B cell (primary cell): ENCODE measurements around the gene SRCAP. TPM values are rescaled to one million over a fixed set of nuclear protein-coding genes. Genes with fewer than 3 reads are reported as not detected.
"Not testable (repeated sequence)": the region's sequence is repeated elsewhere in the genome, so short reads cannot be mapped to it uniquely, and the experiment has no call there.

Experiments used
- ATAC-seq: fragments of 200-7000 bp; cut with Tn5 transposase; one replicate; pipeline ENCODE4 v1.10.0; 2021; ENCODE audit warnings: low read depth, mild to moderate bottlenecking, moderate number of reproducible peaks, moderate library complexity
- CTCF ChIA-PET: fragments of 350-600 bp; sonication (Branson Sonifier 250); formaldehyde crosslinking; loops from one replicate; lab custom pipeline; 2021; ENCODE audit warnings: antibody characterized with exemption, inconsistent platforms; lab: Charles Lee
- POLR2A ChIA-PET: fragments of 350-600 bp; sonication (Branson Sonifier 250); formaldehyde crosslinking; loops from one replicate; lab custom pipeline; 2021; ENCODE audit warnings: antibody characterized with exemption; lab: Charles Lee
- DNase-seq: peaks from one replicate; pipeline ENCODE4 v3.0.0; 2013
- H2AFZ ChIP-seq: 2 replicates; pipeline ENCODE4 v1.6.1; 2012; ENCODE audit warnings: mild to moderate bottlenecking, low read depth, low read length; ENCODE audit not compliant: insufficient read depth, poor library complexity, severe bottlenecking
- H3K27ac ChIP-seq, 2 donors: 1 replicate in 1 of 2; 2 replicates in 1 of 2; pipeline ENCODE4 v1.5.1; 2012 to 2013; ENCODE audit warnings: low read length in 2 of 2, mild to moderate bottlenecking in 2 of 2, moderate library complexity in 1 of 2
- H3K27me3 ChIP-seq, 4 experiments: fragments of 200-600 bp in 1 of 4; sonication (generic) in 1 of 4; replicated peaks in 1 of 4; 1 replicate in 2 of 4; 2 replicates in 2 of 4; pipeline versions ENCODE4 v1.6.1 to v1.7.0; 2013 to 2016; ENCODE audit warnings: low read length in 3 of 4, mild to moderate bottlenecking in 2 of 4, mixed read lengths in 1 of 4, moderate library complexity in 1 of 4; ENCODE audit not compliant: insufficient read depth in 4 of 4, control insufficient read depth in 3 of 4; ENCODE audit errors: control extremely low read depth in 1 of 4
- H3K36me3 ChIP-seq, 2 experiments: replicated peaks in 1 of 2; 1 replicate in 1 of 2; 2 replicates in 1 of 2; pipeline versions ENCODE4 v1.6.1 to v1.7.1; 2013; ENCODE audit warnings: low read length in 1 of 2; ENCODE audit not compliant: insufficient read depth in 2 of 2, control insufficient read depth in 1 of 2; ENCODE audit errors: control extremely low read depth in 1 of 2, extremely low read depth in 1 of 2
- H3K4me1 ChIP-seq, 2 donors: fragments of 200-600 bp in 1 of 2; sonication (generic) in 1 of 2; 1 replicate in 1 of 2; 2 replicates in 1 of 2; pipeline versions ENCODE4 v1.5.1 to v1.6.1; 2013 to 2017; ENCODE audit warnings: low read length in 2 of 2; ENCODE audit not compliant: control insufficient read depth in 2 of 2, insufficient read depth in 2 of 2
- H3K4me2 ChIP-seq: replicated peaks from 2 replicates; pipeline ENCODE3; 2012; ENCODE audit warnings: mild to moderate bottlenecking, low read depth, low read length; ENCODE audit not compliant: poor library complexity, severe bottlenecking
- H3K4me3 ChIP-seq, 5 experiments: fragments of 200-600 bp in 1 of 5; sonication (generic) in 1 of 5; 1 replicate in 3 of 5; 2 replicates in 2 of 5; pipeline versions ENCODE4 v1.5.1 to v1.7.0; 2011 to 2016; ENCODE audit warnings: low read length in 4 of 5, mild to moderate bottlenecking in 4 of 5, low read depth in 2 of 5, control low read depth in 1 of 5, moderate library complexity in 1 of 5; ENCODE audit not compliant: insufficient read depth in 1 of 5; ENCODE audit errors: control extremely low read depth in 1 of 5, extremely low read depth in 1 of 5
- H3K79me2 ChIP-seq: fragments of 200-600 bp; sonication (generic); one replicate; pipeline ENCODE4 v1.6.0; 2016; ENCODE audit warnings: low read length; ENCODE audit not compliant: control insufficient read depth, insufficient read depth
- H3K9ac ChIP-seq: fragments of 200-600 bp; sonication (generic); 2 replicates; pipeline ENCODE4 v1.6.1; 2017; ENCODE audit warnings: mild to moderate bottlenecking, low read length, moderate library complexity
- H3K9me3 ChIP-seq, 3 donors: one replicate each; pipeline versions ENCODE4 v1.6.1 to v1.7.1; 2013; ENCODE audit warnings: low read length in 2 of 3; ENCODE audit not compliant: control insufficient read depth in 2 of 3, insufficient read depth in 1 of 3; ENCODE audit errors: control extremely low read depth in 1 of 3
- H4K20me1 ChIP-seq: 2 replicates; pipeline ENCODE4 v1.6.0; 2012; ENCODE audit warnings: mild to moderate bottlenecking, low read length; ENCODE audit not compliant: insufficient read depth, control insufficient read depth, poor library complexity, severe bottlenecking
- H3K27ac Mint-ChIP-seq: one replicate; pipeline ENCODE4 v1.8.0; 2021; ENCODE audit warnings: mixed read lengths
- H3K27me3 Mint-ChIP-seq: one replicate; pipeline ENCODE4 v1.8.0; 2021; ENCODE audit warnings: mixed read lengths
- H3K4me1 Mint-ChIP-seq: one replicate; pipeline ENCODE4 v1.8.0; 2021; ENCODE audit warnings: mixed read lengths
- H3K4me3 Mint-ChIP-seq: one replicate; pipeline ENCODE4 v1.8.0; 2021; ENCODE audit warnings: mixed read lengths
- H3K9me3 Mint-ChIP-seq: one replicate; pipeline ENCODE4 v1.8.0; 2022; ENCODE audit warnings: mixed read lengths; ENCODE audit not compliant: insufficient read depth
- CTCF ChIP-seq: fragments of 200-600 bp; IDR thresholded peaks from one replicate; pipeline ENCODE4 v1.8.0; 2022; ENCODE audit warnings: antibody characterized with exemption, mild to moderate bottlenecking
- EZH2 ChIP-seq: IDR thresholded peaks from 2 replicates; pipeline ENCODE4 v1.6.1; 2012; ENCODE audit warnings: borderline replicate concordance, low read depth, mild to moderate bottlenecking, moderate library complexity, low read length; ENCODE audit not compliant: insufficient read depth, poor library complexity, severe bottlenecking
- WGBS: methylation state at CpG from one replicate; pipeline ENCODE4 v1.1.5; 2013; ENCODE audit warnings: missing lambda C conversion rate; ENCODE audit not compliant: insufficient coverage; 5-methylcytosine and 5-hydroxymethylcytosine counted together
- intact Hi-C: fragments of 100-400 bp; cut with micrococcal nuclease; formaldehyde crosslinking; loops from one replicate; pipeline ENCODE4 v1.10.0; 2022
- polyA plus RNA-seq: library from polyadenylated mRNA; depleted of rRNA; stranded (reverse); fragments of >200 nt; gene quantifications from 2 replicates; pipeline ENCODE4 v1.2.3, GENCODE V29; 2012
- total RNA-seq, 2 donors: library from RNA; stranded (reverse); fragments of 120-200 nt in 1 of 2; gene quantifications; 1 replicate in 1 of 2; 2 replicates in 1 of 2; pipeline versions ENCODE4 v1.2.3 to v1.2.4, GENCODE V29; 2013 to 2022

Gene SRCAP
- total and polyA plus RNA-seq, 2 donors (not counting 1 experiment from before 2014, with no cell fraction given), result 20.9 to 145 TPM

DNA sequence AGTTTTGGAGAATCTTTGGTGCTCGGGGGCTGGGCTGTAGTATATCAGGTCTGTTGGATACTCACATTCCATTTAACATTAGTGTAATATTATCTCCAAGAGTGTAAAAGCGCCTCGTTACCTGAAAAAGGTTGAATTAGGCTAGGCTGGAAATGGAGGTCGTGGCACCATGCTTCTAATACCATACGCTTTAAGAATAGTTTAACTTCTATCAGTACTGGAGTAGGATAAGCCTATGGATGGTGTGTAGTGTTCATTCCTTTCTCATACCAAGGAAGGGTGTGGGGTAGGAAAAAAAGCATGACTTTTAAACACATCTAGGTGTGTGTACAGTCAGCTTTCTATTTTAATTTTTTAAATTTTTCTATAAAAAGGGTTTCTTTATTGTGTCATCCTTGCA, 2.0 kb downstream of the SRCAP start:
- Histone ChIP-seq H3K27ac (no peak overlapping the region), H3K9me3 (no peaks in the 10 kb centered on the region), H3K9ac (no peak overlapping the region), H3K4me3 (no peak overlapping the region), H3K79me2 (peaks cover 58% of the 10 kb centered on the region), H3K36me3 (peaks cover 15 to 54% of the 10 kb centered on the region in 2 experiments), H4K20me1 (peaks cover 48% of the 10 kb centered on the region), H3K4me1 (peaks cover 15 to 18% of the 10 kb centered on the region in 2 donors), H2AFZ (no peak overlapping the region), H3K27me3 (no peaks in the 10 kb centered on the region), H3K4me2 (no peak overlapping the region)
- POLR2A ChIA-PET, result no interaction called here
- no peaks in the 10 kb centered on the region for H3K27me3 Mint-ChIP-seq
- intact Hi-C loops, result no loop called here
- H3K4me3 Mint-ChIP-seq, result peak overlapping the region; percentile 7
- TF ChIP-seq EZH2 (no peak), CTCF (no peak)
- no CpG with 5 or more reads among the region's 5 CpGs for WGBS
- ATAC-seq (no peak), DNase-seq (no peak)
- no peak overlapping the region for H3K27ac Mint-ChIP-seq
- CTCF ChIA-PET, result no interaction called here
- H3K9me3 Mint-ChIP-seq, result no peaks in the 10 kb centered on the region
- peaks cover 24% of the 10 kb centered on the region for H3K4me1 Mint-ChIP-seq

DNA sequence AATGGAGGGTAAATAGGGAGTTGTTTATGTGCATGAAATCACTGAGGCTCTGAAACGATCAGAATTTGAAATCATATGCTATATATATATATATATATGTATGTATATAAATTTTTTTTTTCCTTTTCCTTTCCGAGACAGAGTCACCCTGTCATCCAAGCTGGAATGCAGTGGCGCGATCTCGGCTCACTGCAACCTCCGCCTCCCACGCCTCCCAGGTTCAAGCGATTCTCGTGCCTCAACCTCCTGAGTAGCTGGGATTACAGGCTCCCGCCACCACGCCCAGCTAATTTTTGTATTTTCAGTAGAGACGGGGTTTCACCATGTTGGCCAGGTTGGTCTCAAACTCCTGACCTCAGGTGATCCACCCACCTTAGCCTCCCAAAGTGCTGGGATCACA, 4.1 kb downstream of the SRCAP start:
- H3K4me3 ChIP-seq, DNase-seq, H3K9me3 Mint-ChIP-seq, H3K27me3 ChIP-seq, H3K27me3 Mint-ChIP-seq, H3K9ac ChIP-seq, H2AFZ ChIP-seq, H3K27ac ChIP-seq, H3K4me2 ChIP-seq, H3K4me3 Mint-ChIP-seq, intact Hi-C loops, H3K27ac Mint-ChIP-seq, ATAC-seq, H3K9me3 ChIP-seq: not testable (repeated sequence)
- ChIA-PET POLR2A (interaction anchor here (0.6 kb wide), 1 partner anchor 55 kb away, joined by 10 read pairs; no protein-coding TSS in a partner anchor), CTCF (interaction anchor here (1.1 kb wide), 1 partner anchor 10 kb away, joined by 3 read pairs; no protein-coding TSS in a partner anchor)
- peaks cover 9 to 12% of the 10 kb centered on the region in 2 donors for H3K4me1 ChIP-seq
- H3K36me3 ChIP-seq, result peaks cover 20 to 75% of the 10 kb centered on the region in 2 experiments
- H4K20me1 ChIP-seq, result peaks cover 69% of the 10 kb centered on the region
- WGBS, result 96% methylated on average over 7 of the region's 12 CpGs
- H3K79me2 ChIP-seq, result peaks cover 66% of the 10 kb centered on the region
- peaks cover 15% of the 10 kb centered on the region for H3K4me1 Mint-ChIP-seq
